H1 (cell line): ENCODE results near the gene GNAI1. TPM values are rescaled to one million over a fixed set of nuclear protein-coding genes. Genes with fewer than 3 reads are reported as not detected.

Experiments used
- MAX ChIP-seq: IDR thresholded peaks from 2 replicates; pipeline ENCODE4 v1.6.1; 2012; ENCODE audit warnings: inconsistent platforms
- RNF2 ChIP-seq: fragments of 200-900, 300-1000 bp; sonication (generic); IDR thresholded peaks from 2 replicates; pipeline ENCODE4 v1.7.1; 2016; ENCODE audit warnings: borderline replicate concordance, low read depth, mild to moderate bottlenecking, antibody characterized with exemption, low read length; ENCODE audit not compliant: poor library complexity, severe bottlenecking; ENCODE audit errors: missing control alignments
- RXRA ChIP-seq: IDR thresholded peaks from 2 replicates; pipeline ENCODE4 v1.6.1; 2011; ENCODE audit warnings: low read depth, mild to moderate bottlenecking, low read length, moderate library complexity; ENCODE audit not compliant: insufficient read depth
- SIX5 ChIP-seq: IDR thresholded peaks from 2 replicates; pipeline ENCODE4 v1.6.1; 2011; ENCODE audit warnings: mild to moderate bottlenecking, low read depth, low read length
- SRF ChIP-seq: IDR thresholded peaks from 2 replicates; pipeline ENCODE4 v1.6.1; 2011; ENCODE audit warnings: mild to moderate bottlenecking, low read depth, low read length, moderate library complexity
- polyA plus RNA-seq, 7 experiments: library from polyadenylated mRNA; depleted of rRNA in 3 of 7; stranded (reverse) in 5 of 7; unstranded in 2 of 7; fragments of >200 nt in 5 of 7; fragments of 200-250 nt in 2 of 7; gene quantifications; 1 replicate in 5 of 7; 2 replicates in 1 of 7; 4 replicates in 1 of 7; pipeline versions ENCODE4 v1.2.1 to v1.2.3, GENCODE V29; 2011 to 2013; ENCODE audit warnings: missing spikeins in 2 of 7, mixed read lengths in 2 of 7
- total RNA-seq: library from RNA; stranded (reverse); fragmentation: NEBNext Ultra II Directional; extraction: Animal tissue kit (Norgen Biotek cat#: 25700); gene quantifications from 2 replicates; pipeline ENCODE4 v1.2.1, GENCODE V29; 2021

The GNAI1 gene
- total and polyA plus RNA-seq, 2 of the 8 experiments (the other 6 are each of a cell fraction or from before 2014, with no cell fraction given), result 8.0 to 29.5 TPM

GRCh38 chr7:80145780-80146422, 11.3 kb downstream of the GNAI1 start (continued):
- TF ChIP-seq RXRA, result no peak
- no peak for TF ChIP-seq SRF
- TF ChIP-seq MAX, result no peak
- TF ChIP-seq RNF2, result no peak
- TF ChIP-seq SIX5, result no peak
